Activated gamma-delta T cell (primary cell): ENCODE results near the gene S1PR4.
"Not testable (repeated sequence)": the region's sequence is repeated elsewhere in the genome, so short reads cannot be mapped to it uniquely, and the experiment has no call there.

Experiments used
- DNase-seq: peaks from one replicate; lab custom pipeline; 2025; lab: John Stamatoyannopoulos, UW

S1PR4 gene

DNA sequence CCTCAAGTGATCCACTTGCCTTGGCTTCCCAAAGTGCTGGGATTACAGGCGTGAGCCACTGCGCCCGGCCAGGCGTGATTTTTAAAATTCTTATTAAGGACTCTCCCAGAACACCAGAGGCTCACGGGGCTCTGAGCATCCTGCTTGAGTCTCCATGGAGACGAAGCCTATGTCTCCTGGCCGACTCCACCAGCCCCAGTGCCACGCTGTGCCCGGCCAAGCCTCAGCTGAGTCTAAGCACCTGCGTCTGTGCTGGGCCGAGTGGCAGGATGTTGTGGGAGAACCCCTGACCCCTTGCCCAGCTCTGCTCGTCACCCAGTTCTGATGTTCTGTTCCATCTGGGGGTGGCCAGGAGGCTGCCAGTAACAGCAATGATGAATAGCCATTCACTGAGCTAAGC is 42.0 kb downstream of the S1PR4 start:
- DNase-seq: no peak

DNA sequence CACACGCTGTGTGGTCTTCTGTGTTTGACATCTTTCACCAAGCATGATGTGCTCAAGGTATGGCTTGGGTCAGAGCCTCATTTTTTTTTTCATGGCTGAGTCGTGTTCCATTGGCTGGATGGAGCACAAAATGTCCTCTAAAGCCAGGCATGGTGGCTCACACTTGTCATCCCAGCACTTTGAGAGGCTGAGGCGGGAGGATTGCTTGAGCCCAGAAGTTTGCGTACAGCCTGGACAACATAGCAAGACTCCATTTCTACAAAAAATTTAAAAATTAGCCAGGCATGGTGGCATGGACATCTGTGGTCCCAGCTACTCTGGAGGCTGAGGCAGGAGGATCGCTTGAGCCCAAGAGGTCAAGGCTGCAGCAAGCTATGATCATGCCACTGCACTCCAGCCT is 43.0 kb downstream of the S1PR4 start:
- not testable (repeated sequence) for DNase-seq

DNA sequence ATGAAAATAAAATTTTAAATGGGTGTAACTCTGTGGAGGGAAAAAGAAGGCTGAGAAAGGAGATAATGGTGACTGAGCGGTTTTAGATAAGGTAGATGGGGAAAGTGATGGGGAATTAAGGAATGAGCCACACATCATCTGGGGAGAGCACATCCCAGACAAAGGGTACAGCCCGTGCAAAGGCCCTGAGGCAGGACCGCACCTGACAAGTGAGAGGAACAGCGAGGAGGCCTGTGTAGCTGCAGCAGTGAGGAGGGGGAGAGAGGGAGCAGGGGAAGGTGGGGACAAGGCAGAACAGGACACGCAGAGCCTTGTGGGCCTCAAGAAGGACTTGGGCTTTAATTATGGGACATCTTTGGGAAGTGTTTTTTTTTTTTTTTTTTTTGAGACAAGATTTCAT is 44.1 kb downstream of the S1PR4 start:
- DNase-seq: no peak

DNA sequence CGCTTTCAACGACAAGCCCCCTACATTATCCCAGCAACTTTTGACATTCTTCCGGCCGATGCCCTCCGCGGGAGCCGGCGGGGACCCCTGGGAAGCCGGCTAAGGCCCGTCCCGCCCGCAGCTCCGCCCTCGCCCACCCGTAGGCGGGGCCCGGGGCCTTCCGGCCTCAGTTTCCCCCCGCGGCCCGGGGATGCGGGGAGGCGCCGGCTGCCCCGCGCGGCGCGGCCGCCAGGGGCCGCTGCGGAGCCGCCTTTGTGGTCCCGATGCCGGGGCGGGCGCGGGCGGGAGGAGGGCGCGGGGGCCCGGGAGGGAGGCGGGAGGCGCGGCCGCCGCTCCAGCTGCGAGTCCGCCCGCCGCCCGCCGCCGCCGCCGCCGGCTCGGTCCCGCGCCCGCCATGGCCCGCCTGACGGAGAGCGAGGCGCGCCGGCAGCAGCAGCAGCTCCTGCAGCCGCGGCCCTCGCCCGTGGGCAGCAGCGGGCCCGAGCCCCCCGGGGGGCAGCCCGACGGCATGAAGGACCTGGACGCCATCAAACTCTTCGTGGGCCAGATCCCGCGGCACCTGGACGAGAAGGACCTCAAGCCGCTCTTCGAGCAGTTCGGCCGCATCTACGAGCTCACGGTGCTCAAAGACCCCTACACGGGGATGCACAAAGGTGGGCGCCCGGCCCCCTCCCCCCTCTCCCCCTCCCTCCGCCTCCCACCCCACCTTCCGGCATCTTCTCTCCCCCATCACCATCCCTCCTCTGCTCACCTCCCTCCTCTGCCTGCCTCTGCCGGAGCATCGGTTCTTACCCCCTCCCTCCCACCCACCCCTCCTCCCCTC is 46.0 kb downstream of the S1PR4 start, which contains the start of gene CELF5:
Gene CELF5, plus strand, starts transcription at position 316 of the 823 bp plus-strand sequence. Its CDS starts 79 bp downstream, at position 395.
- DNase-seq: peak; percentile 49

DNA sequence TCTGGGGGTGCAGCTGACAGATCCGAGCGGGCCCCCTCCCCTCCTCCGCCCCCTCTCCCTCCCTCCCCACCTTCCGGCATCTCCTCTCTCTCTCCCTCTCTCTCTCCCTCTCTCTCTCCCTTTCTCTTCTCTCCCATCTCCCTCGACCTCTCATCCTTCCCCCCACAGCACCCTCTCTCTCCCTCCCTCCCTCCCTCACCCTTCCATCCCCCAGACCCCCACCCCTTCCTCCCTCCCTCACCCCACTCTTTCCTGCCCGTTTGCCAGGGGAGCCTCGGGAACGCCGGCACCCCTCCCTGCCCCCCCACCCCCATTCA is 46.6 kb downstream of the S1PR4 start:
- no peak for DNase-seq

DNA sequence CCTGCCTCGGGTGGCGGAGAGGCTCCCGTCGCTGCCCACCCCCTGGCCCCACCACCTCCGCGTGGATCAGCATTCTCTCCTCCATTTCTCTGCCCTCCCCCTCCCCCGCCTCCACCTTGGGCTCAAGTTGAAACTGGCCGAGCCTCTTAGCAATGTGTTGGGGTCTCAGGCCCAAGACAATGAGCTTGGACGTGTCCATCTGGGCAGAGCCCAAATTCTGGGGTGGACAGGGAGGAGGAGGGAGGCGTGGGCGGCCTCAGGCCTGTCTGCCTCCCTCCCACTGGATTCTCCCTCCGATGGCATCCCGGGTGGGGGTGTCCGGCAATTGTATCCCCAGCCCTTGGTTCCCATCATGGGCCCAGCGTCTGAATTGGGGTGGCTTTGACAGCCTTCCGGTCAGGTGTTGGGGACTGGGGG is 47.1 kb downstream of the S1PR4 start:
- no peak for DNase-seq

DNA sequence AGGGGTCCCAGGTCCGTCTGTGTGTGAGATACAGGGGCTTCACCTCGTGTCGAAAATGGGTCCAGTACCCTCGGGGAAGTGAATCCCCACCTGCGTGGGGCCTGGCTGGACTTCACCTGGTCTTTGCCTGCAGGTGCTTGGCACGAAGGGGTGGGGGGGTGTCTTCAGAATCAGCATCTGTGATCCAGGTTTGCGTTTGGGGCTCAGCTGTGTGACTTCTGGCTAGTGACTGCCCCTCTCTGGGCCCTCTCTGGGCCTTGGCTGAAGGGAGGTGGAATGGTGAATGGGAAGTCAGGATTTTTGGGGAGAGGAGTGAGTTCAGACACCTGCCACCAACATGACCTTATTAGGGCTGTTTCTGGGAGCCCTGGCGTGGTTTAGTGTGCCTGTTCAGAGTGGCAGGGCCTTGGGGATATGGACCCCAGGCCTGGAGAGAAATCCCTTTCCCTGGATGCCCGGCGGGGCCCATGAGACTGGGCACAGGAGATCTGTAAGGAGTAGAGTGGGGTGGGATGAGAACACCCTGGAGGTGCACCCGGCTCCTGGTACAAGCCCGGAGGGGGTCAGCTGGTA is 48.6 kb downstream of the S1PR4 start:
- DNase-seq: no peak

DNA sequence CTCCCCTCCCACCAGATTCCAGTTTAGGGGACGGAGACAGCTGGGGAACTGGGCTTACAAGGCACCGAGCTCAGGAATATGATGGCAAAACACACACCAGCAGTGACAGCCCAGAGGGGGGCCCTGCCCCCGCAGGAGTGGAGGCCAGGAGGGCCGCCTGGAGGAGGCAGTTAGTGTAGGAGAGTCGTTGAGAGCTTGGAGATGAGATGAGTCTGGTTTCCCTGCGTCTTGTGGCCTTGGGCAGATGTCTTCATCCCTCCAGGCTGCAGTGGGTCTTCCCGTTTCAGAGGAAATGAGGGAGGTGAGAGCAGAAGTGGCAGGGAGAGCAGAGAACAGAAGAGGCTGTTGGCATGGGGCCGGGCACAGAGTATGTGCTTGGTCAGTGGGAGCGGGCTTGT is 50.8 kb downstream of the S1PR4 start:
- no peak for DNase-seq
